HepG2 (cell line): ENCODE results near the gene ST14. TPM values are rescaled to one million over a fixed set of nuclear protein-coding genes. Genes with fewer than 3 reads are reported as not detected.

Experiments
- CHD2 ChIP-seq: IDR thresholded peaks from 2 replicates; pipeline ENCODE4 v1.6.1; 2011; ENCODE audit warnings: low read depth, low read length, improper control_type of control experiment
- EED ChIP-seq: sonication (generic); formaldehyde crosslinking; IDR thresholded peaks from 2 replicates; pipeline ENCODE4 v1.5.0; 2020; ENCODE audit warnings: mild to moderate bottlenecking, missing genetic modification reagents
- EP300 ChIP-seq, 3 experiments: sonication (generic) in 1 of 3; formaldehyde crosslinking in 1 of 3; IDR thresholded peaks; 2 replicates each; pipeline versions ENCODE4 v1.5.1 to v1.6.1; 2011 to 2020; ENCODE audit warnings: low read depth in 2 of 3, low read length in 2 of 3, borderline replicate concordance in 1 of 3, improper control_type of control experiment in 1 of 3, mild to moderate bottlenecking in 1 of 3, missing genetic modification reagents in 1 of 3, moderate library complexity in 1 of 3
- NFE2 ChIP-seq: sonication (generic); formaldehyde crosslinking; IDR thresholded peaks from 2 replicates; pipeline ENCODE4 v1.4.0; 2020; ENCODE audit warnings: missing genetic modification reagents
- NFKB2 ChIP-seq: sonication (generic); formaldehyde crosslinking; IDR thresholded peaks from 2 replicates; pipeline ENCODE4 v1.4.0; 2020; ENCODE audit warnings: missing genetic modification reagents, borderline replicate concordance
- PHF20 ChIP-seq: sonication (generic); formaldehyde crosslinking; IDR thresholded peaks from 2 replicates; pipeline ENCODE4 v1.5.0; 2020; ENCODE audit warnings: mild to moderate bottlenecking, missing genetic modification reagents
- RXRB ChIP-seq: IDR thresholded peaks from 2 replicates; pipeline ENCODE4 v1.6.1; 2016; ENCODE audit warnings: borderline replicate concordance, missing genetic modification reagents, missing compliant biosample characterization
- SIN3A ChIP-seq: IDR thresholded peaks from 2 replicates; pipeline ENCODE4 v1.6.1; 2011; ENCODE audit warnings: low read depth, mild to moderate bottlenecking, control low read depth, low read length, borderline replicate concordance
- TCF7 ChIP-seq: sonication (generic); IDR thresholded peaks from 2 replicates; pipeline ENCODE4 v1.6.1; 2016; ENCODE audit warnings: antibody characterized with exemption, low read depth
- TGIF2 ChIP-seq: IDR thresholded peaks from 2 replicates; pipeline ENCODE4 v1.6.1; 2016; ENCODE audit warnings: control low read depth, missing compliant biosample characterization
- XRCC5 ChIP-seq: fragments of 200-400 bp; formaldehyde crosslinking; optimal IDR thresholded peaks from 2 replicates; pipeline ENCODE3; 2017; ENCODE audit warnings: mild to moderate bottlenecking, low read length
- ZBTB1 ChIP-seq: sonication (generic); formaldehyde crosslinking; IDR thresholded peaks from 2 replicates; pipeline ENCODE4 v1.4.0; 2020; ENCODE audit warnings: missing genetic modification reagents, borderline replicate concordance
- ZIK1 ChIP-seq: sonication (generic); formaldehyde crosslinking; IDR thresholded peaks from 2 replicates; pipeline ENCODE4 v1.5.0; 2020; ENCODE audit warnings: mild to moderate bottlenecking, low read depth, missing genetic modification reagents, borderline replicate concordance
- ZNF101 ChIP-seq: sonication (generic); formaldehyde crosslinking; IDR thresholded peaks from 2 replicates; pipeline ENCODE4 v1.4.0; 2020; ENCODE audit warnings: mild to moderate bottlenecking, low read depth, missing genetic modification reagents, borderline replicate concordance
- ZNF143 ChIP-seq: sonication (generic); formaldehyde crosslinking; IDR thresholded peaks from 2 replicates; pipeline ENCODE4 v1.4.0; 2020; ENCODE audit warnings: missing genetic modification reagents
- ZNF24 ChIP-seq: fragments of 450-650 bp; IDR thresholded peaks from 2 replicates; pipeline ENCODE4 v1.6.1; 2017; ENCODE audit warnings: antibody characterized with exemption, mild to moderate bottlenecking
- ZNF383 ChIP-seq: sonication (generic); formaldehyde crosslinking; IDR thresholded peaks from 2 replicates; pipeline ENCODE4 v1.4.0; 2020; ENCODE audit warnings: missing genetic modification reagents, mild to moderate bottlenecking, borderline replicate concordance
- ZNF44 ChIP-seq: sonication (generic); formaldehyde crosslinking; IDR thresholded peaks from 2 replicates; pipeline ENCODE4 v1.5.1; 2020; ENCODE audit warnings: mild to moderate bottlenecking, missing genetic modification reagents
- ZNF460 ChIP-seq: sonication (generic); formaldehyde crosslinking; IDR thresholded peaks from 2 replicates; pipeline ENCODE4 v1.5.1; 2020; ENCODE audit warnings: missing genetic modification reagents, mild to moderate bottlenecking, borderline replicate concordance
- polyA plus RNA-seq, 8 experiments: library from polyadenylated mRNA; depleted of rRNA in 3 of 8; stranded (reverse) in 7 of 8; unstranded in 1 of 8; fragments of >200 nt; fragmentation: Illumina TruSeq in 4 of 8; extraction: Trizol in 4 of 8; gene quantifications; 2 replicates each; pipeline versions ENCODE4 v1.2.1 to v1.2.3, GENCODE V29; 2011 to 2016; ENCODE audit warnings: low read depth in 4 of 8, missing spikeins in 1 of 8, mixed read lengths in 1 of 8; ENCODE audit not compliant: insufficient read depth in 1 of 8
- total RNA-seq, 5 experiments: library from RNA; depleted of rRNA; stranded (reverse); fragments of >200 nt; fragmentation: Illumina TruSeq; extraction: Trizol; gene quantifications; 2 replicates each; pipeline ENCODE4 v1.2.3, GENCODE V29; 2016; ENCODE audit warnings: low read depth in 1 of 5
- TF ChIP-seq, protein P1 (sequence below): sonication (generic); formaldehyde crosslinking; IDR thresholded peaks from 2 replicates; pipeline ENCODE4 v1.8.0; 2022; ENCODE audit warnings: mild to moderate bottlenecking, missing genetic modification reagents, moderate library complexity
- TF ChIP-seq, protein P2 (sequence below): sonication (generic); formaldehyde crosslinking; IDR thresholded peaks from 2 replicates; pipeline ENCODE4 v1.8.0; 2022; ENCODE audit warnings: low read depth, missing genetic modification reagents
- TF ChIP-seq, protein P3 (sequence below): IDR thresholded peaks from 2 replicates; pipeline ENCODE4 v1.6.1; 2016; ENCODE audit warnings: low read depth, control low read depth
- TF ChIP-seq, protein P4 (sequence below): sonication (generic); formaldehyde crosslinking; IDR thresholded peaks from 2 replicates; pipeline ENCODE4 v1.5.0; 2020; ENCODE audit warnings: mild to moderate bottlenecking, missing genetic modification reagents

Gene ST14
- total and polyA plus RNA-seq, 2 of the 13 experiments (the other 11 are each of a cell fraction or from before 2014, with no cell fraction given): 0.88 to 1.4 TPM

DNA sequence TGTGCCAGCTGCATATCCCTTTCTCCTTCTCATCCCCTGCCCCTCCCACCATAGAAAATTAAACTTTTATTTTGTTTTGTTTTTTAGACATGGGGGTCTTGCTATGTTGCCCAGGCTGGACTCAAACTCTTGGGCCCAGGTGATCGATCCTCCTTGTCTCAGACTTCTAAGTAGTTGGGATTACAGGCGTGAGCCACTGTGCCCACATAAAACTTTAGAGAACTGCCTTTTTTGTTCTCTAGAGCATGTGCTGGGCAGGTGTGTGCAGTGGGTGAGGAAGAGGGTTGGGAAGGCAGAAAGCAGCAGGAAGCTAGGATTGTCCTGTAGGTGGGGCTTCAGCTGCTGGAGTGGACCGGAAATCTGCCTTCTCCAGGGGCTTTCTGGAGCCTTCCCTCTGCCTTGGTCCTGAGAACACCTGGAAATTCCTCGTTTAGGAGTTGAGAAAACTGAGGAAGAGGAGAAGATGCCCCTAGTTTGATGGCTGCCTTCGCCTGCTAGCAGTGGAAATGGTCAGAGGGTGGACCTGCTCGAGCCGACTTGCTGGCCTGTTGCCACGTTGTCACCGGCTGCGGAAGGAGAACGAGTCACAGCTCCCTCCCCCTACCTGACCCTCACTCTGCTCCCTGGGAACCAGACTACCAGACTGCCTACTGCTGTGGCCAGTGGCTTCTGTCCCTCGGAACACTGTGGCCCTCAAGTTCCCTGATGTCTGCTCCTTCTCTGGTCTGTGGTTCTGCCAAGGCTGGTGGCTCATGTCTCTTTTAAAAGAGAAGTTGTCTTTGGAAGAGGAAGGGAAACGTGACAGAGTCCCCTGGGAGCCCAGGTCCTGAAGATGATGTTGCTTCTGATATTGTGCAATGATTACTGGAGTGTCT lies 4.0 kb downstream of the ST14 start (continued):
- TF ChIP-seq TGIF2 (0 out of 2 replicates have a peak, but pooled peaks have one; percentile 26), ZNF24 (no peak), XRCC5 (peak; percentile 19), ZBTB1 (no peak), EED (no peak), CHD2 (no peak), PHF20 (CRISPR knock-in tag) (peak; percentile 58), ZNF101 (no peak), EP300 (IDR thresholded peaks at IDR 0.05; ENCODE audit: low read depth in 2 of 2, low read length in 2 of 2) (0 out of 4 replicates have a peak, but pooled peaks of 1 of the 2 experiments have one; percentile 20), EP300 (CRISPR knock-in tag; IDR thresholded peaks at IDR 0.05; ENCODE audit: borderline replicate concordance) (no peak), ZNF383 (CRISPR knock-in tag) (no peak), ZIK1 (CRISPR knock-in tag) (no peak; the same call in 1 of the 2 replicates), NFKB2 (CRISPR knock-in tag) (peak; percentile 65; the same call in 1 of the 2 replicates), TCF7 (no peak), NFE2 (CRISPR knock-in tag) (no peak), SIN3A (no peak), ZNF143 (CRISPR knock-in tag) (no peak), ZNF44 (CRISPR knock-in tag) (no peak), ZNF460 (CRISPR knock-in tag) (no peak), RXRB (CRISPR knock-in tag) (no peak; the same call in 1 of the 2 replicates)
- TF ChIP-seq, protein P1, sequence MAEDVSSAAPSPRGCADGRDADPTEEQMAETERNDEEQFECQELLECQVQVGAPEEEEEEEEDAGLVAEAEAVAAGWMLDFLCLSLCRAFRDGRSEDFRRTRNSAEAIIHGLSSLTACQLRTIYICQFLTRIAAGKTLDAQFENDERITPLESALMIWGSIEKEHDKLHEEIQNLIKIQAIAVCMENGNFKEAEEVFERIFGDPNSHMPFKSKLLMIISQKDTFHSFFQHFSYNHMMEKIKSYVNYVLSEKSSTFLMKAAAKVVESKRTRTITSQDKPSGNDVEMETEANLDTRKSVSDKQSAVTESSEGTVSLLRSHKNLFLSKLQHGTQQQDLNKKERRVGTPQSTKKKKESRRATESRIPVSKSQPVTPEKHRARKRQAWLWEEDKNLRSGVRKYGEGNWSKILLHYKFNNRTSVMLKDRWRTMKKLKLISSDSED (CRISPR knock-in tag): no peak
- TF ChIP-seq, protein P2, sequence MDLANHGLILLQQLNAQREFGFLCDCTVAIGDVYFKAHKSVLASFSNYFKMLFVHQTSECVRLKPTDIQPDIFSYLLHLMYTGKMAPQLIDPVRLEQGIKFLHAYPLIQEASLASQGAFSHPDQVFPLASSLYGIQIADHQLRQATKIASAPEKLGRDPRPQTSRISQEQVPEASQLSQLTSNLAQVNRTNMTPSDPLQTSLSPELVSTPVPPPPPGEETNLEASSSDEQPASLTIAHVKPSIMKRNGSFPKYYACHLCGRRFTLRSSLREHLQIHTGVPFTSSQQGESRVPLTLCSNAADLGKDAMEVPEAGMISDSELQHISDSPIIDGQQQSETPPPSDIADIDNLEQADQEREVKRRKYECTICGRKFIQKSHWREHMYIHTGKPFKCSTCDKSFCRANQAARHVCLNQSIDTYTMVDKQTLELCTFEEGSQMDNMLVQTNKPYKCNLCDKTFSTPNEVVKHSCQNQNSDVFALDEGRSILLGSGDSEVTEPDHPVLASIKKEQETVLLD (CRISPR knock-in tag): no peak
- TF ChIP-seq, protein P3, sequence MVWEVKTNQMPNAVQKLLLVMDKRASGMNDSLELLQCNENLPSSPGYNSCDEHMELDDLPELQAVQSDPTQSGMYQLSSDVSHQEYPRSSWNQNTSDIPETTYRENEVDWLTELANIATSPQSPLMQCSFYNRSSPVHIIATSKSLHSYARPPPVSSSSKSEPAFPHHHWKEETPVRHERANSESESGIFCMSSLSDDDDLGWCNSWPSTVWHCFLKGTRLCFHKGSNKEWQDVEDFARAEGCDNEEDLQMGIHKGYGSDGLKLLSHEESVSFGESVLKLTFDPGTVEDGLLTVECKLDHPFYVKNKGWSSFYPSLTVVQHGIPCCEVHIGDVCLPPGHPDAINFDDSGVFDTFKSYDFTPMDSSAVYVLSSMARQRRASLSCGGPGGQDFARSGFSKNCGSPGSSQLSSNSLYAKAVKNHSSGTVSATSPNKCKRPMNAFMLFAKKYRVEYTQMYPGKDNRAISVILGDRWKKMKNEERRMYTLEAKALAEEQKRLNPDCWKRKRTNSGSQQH (CRISPR knock-in tag): no peak
- TF ChIP-seq, protein P4, sequence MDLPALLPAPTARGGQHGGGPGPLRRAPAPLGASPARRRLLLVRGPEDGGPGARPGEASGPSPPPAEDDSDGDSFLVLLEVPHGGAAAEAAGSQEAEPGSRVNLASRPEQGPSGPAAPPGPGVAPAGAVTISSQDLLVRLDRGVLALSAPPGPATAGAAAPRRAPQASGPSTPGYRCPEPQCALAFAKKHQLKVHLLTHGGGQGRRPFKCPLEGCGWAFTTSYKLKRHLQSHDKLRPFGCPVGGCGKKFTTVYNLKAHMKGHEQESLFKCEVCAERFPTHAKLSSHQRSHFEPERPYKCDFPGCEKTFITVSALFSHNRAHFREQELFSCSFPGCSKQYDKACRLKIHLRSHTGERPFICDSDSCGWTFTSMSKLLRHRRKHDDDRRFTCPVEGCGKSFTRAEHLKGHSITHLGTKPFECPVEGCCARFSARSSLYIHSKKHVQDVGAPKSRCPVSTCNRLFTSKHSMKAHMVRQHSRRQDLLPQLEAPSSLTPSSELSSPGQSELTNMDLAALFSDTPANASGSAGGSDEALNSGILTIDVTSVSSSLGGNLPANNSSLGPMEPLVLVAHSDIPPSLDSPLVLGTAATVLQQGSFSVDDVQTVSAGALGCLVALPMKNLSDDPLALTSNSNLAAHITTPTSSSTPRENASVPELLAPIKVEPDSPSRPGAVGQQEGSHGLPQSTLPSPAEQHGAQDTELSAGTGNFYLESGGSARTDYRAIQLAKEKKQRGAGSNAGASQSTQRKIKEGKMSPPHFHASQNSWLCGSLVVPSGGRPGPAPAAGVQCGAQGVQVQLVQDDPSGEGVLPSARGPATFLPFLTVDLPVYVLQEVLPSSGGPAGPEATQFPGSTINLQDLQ: 0 out of 2 replicates have a peak, but pooled peaks have one; percentile 68
